ENCODE measurements around the gene USH1G.

Gene USH1G

DNA sequence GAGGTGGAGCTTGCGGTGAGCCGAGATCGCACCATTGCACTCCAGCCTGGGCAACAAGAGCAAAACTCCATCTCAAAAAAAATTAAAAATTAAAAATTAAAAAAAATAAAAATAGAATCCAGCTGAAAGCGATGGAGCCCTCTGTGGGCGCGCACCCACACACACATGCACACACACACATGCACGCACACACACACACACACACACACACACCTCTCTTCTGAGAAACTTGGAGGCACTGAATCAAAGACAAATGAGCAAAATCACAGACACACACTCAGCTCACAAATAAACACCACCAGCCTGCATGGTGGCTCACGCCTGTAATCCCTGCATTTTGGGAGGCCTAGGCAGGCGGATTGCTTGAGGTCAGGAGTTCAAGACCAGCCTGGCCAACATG, 20.0 kb downstream of the USH1G start:
- no peak for DNase-seq (ENCODE audit: low spot score)

- DNase-seq (ENCODE audit: low spot score), result no peak
These were observed 21.5 kb downstream of the USH1G start for GRCh38 chr17:74901353-74902135.

- no peak for DNase-seq (ENCODE audit: low spot score)
These were observed 22.8 kb downstream of the USH1G start for GRCh38 chr17:74900208-74900607.

DNA sequence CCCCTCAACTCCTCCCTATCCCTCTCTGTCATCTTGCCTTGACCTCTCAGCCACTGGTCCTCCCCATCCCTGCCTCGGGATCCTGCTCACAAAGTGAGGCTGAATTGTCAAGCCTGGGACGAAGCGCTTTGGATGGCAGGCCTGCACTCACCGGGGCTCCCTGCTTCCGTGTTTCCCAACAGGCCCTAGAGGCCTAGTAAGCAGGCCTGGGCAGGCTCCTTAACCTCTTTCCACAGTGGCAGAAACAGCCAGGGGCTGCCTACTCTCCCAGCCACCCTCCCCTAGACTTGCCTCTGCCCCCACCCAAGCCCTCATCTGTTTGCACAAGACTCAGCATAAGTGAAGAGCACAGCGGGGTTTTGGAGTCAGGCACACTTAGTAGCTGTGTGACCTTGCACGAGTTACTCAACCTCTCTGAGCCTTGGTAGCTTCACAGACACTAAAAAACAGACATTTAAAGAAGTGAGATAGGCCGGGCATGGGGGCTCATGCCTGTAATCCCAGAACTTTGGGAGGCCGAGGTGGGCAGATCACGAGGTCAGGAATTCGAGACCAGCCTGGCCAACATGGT, 24.6 kb downstream of the USH1G start:
- no peak for DNase-seq (ENCODE audit: low spot score)

GRCh38 chr17:74893936-74894671, 29.0 kb downstream of the USH1G start:
- no peak for DNase-seq (ENCODE audit: low spot score)

GRCh38 chr17:74892974-74893911, 29.8 kb downstream of the USH1G start, which contains the start of gene FADS6:
Gene FADS6 (minus strand): TSS chr17:74893633. CDS start chr17:74893595, 38 bp downstream.
- no peak for DNase-seq (ENCODE audit: low spot score)

DNA sequence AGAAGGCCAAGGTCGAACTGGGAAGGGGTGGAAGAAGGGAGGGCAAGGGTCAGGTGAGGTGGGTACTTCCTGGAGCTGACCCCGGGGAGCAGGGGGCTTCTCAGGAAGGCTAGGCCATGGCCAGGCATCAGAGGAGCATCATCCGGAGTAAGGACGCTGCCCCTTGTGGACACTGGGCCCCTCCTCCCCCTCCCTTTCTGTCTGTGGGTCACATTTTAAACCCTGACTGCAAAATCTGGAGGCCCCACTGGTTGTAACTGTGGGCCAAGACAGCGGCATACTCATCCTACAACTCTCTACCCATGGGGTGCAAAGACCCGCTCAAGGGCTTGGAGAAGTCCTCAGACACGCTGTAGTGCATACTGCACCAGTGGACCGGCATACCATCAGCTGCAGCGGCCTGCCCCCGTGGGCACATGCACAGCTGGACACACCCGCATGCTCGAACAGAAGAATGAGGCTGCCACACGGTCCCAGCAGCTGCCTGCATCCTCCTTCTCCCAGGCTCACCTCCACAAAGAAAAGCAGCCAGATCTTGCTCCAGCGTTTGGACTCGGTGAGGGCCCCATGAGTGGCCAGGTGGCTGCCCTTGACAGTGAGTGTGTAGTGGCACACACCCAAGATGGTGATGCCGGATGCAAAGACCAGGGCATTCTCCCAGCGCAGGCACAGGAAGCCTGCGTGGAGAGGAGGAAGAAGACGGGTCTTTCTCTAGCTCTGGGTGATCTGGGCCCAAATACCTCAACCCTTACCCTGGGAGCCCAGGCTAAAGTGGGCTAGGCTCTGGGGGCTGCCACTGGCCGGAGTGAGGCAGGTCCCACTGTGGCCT, 30.8 kb downstream of the USH1G start:
- DNase-seq (ENCODE audit: low spot score), result no peak

DNA sequence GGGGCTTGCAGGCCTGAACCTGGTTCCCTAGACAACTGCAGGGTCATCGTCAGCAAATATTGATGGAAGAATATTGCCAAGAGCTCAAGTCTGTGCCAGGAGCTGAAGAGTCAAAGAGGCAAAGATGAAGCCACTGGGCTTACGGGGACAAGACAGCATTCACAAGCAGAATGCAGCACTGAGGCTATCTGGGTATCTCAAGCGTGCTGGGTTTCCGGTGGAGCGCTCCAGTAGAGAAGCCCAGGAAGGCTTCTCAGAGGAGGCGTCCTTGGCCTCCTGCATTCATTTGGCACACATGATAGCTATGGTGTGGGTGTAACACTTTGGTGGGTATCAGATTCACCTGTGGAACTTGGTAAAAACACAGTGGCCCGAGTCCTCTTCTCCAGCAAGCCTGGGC, 32.5 kb downstream of the USH1G start:
- DNase-seq (ENCODE audit: low spot score), result no peak

DNA sequence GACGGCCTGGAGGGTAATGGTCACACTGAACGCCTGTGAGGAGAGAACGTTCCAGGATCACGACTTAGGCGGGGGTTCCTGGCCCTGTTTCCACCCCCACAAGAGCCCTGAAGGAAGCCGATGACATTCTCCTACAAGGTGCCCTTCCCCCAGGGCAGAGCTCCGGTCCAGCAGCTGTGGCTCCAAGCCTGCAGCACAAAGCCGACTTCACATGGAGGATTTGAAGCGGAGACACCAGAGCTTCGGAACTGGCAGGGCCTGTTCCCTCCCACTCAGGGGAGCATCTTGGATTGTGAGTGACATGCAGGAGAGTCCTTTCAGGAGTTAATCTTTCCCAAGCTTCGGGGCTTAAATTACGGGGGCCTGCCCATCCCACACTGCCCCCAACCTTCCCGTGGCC, 34.6 kb downstream of the USH1G start:
- no peak for DNase-seq (ENCODE audit: low spot score)

DNA sequence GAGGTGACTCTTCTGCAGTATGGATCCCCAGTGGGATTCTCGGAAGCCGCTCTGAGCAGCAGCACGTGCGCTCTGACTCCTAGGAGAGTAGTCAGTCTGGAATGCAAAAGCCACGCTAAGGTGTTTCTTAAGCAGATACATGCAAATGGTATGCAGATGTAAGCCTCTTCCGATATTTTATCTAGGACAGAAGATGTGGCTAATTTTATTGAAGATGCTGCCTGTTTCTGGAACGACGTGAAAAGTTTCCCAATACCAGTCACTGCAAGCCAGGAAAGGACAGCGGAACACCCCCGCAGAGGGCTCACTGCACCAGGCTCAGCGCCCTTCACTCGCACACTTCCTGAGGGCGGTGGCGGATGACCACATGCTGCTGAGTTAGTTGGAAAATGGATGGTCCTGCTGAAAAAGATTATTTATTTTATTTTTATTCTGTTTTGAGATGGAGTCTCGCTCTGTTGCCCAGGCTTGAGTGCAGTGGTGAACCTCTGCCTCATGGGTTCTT, 39.8 kb downstream of the USH1G start:
- DNase-seq (ENCODE audit: low spot score), result no peak

DNA sequence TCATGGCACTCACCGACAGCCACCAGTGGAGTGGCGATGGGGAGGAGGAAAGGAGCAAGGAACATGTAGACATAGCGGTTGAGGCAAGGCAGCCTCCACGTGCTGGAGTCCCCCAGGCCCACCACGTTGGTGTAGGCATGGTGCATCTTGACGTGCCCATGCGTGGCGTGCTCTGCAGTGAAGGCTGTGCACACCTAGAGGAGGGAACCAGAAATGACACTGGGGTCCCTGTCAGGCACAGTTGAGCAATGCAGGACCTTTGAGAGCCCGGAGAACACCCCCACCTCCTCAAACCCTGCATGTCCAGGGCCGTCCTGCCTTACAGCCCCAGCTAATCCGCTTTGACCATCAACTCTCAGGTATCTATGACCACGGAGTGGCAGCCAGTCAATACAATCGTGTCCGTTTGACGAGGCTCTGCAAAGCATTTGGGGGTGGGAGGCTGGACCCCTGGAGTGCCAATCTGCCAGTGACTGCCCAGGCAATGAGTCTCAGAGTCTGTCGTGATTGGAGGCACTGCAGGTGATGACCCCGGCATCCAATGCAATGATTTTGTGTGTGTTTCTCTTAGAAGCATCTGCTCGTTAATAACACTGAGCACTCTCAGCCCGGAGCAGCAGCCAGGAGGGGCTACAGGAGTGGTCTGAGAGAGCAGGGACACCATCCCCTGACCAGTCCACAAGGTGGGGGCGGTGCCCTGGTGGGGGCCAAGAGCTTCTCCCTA, 40.4 kb downstream of the USH1G start:
- DNase-seq (ENCODE audit: low spot score), result no peak

GRCh38 chr17:74881073-74881472, 42.0 kb downstream of the USH1G start:
- DNase-seq (ENCODE audit: low spot score), result no peak

GRCh38 chr17:74879308-74879707, 43.7 kb downstream of the USH1G start:
- no peak for DNase-seq (ENCODE audit: low spot score)

- DNase-seq (ENCODE audit: low spot score), result no peak
These were observed 44.4 kb downstream of the USH1G start for GRCh38 chr17:74878658-74879057.

GRCh38 chr17:74877592-74878548, 45.2 kb downstream of the USH1G start:
- no peak for DNase-seq (ENCODE audit: low spot score)

GRCh38 chr17:74875977-74876593, 47.0 kb downstream of the USH1G start:
- DNase-seq (ENCODE audit: low spot score), result no peak

- no peak for DNase-seq (ENCODE audit: low spot score)
These were observed 47.7 kb downstream of the USH1G start for GRCh38 chr17:74875155-74875976.

GRCh38 chr17:74874615-74875037, 48.4 kb downstream of the USH1G start:
- no peak for DNase-seq (ENCODE audit: low spot score)

All from RKO (cell line).